OCI-M2 (cell line): Measurements from ENCODE around the gene CDC42SE1.

Experiments used
- DNase-seq: peaks from one replicate; lab custom pipeline; 2025; ENCODE audit not compliant: unreplicated experiment; lab: John Stamatoyannopoulos, UW

The CDC42SE1 gene

DNA sequence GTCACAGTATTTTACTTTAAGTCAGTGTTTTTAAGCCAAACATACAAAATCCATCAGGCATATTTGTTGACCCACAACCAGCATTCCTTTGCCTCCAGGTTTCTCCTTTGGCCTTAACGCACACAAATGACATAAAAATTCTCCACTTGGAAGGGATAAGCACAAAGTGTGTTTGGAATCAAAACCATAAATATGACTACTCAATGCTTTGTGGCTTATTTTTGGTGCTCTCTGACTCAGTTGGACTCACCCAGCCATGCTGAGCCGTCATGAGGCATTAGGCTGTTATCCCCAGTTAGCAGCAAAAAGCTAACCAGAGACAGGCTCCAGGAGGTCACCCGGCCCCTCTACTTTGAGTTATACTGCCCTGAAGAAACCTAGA, 50.2 kb downstream of the CDC42SE1 start:
- DNase-seq, result no peak

DNA sequence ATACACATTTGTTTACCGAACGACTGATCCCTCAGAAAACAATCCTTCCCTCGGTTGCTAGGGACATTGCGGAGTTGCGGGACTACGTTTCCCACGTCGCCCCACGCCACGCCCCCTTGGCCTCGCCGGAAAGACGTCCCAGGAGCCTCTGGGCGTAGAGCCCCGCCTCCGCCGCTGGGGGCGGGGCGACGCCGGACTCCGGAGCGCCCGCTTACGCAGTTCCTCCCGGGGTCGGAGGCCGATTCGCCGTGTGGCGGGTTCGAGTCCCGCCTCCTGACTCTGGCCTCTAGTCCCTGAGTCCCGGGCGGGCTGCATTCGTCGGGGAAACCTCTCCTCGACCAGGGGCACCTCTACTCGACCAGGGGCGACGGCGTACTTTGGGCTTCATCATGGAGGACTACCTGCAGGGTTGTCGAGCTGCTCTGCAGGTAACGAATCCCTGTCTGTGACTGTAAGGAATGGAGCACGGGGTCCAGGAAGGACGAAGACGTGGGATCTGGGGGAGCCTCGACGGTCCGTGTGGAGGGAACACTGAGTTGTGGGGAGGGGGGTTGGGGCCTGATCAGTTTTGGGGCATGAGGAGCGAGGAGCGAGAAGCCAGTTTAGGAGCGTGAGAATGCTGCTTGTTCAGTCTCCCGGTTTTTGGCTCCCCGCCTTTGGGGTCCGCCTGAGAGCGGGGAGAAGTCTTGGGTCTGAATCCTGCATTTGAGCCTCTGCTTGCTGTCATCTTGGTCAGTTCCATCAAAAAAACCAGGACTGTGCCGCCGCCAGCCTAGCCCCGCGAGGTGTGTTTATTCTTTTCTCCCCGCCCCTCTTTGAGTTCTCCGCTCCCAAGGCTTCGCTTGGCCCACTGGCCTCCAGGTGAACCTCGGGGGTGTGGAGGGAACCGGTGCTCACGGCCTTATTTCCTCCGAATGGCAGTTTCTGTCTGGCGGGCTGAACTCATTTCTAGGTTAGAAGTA, 50.9 kb downstream of the CDC42SE1 start, which contains the start of gene PRUNE1:
Gene PRUNE1 (plus strand): TSS at position 206 of the 962 bp plus-strand sequence. CDS start 184 bp downstream, at position 390.
- DNase-seq, result peak; percentile 65

DNA sequence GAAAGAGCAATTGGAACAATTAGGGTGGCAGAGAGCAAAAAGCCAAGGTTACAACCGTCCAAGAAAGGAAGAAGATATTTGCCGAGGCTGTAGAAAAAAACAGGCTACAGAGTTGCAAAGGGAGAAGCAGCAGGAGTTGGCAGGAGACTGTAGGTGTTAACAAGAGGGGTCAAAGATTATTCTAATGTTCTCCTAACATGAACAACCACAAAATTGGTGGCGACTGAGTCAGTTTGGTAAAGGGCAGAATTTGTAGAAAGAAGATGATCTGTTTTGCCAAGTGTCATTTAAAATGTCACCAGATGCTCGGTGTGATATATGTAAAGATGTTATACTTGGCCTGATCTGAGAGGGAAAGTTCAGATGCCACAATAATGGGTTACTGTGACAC, 51.6 kb downstream of the CDC42SE1 start:
- no peak for DNase-seq

DNA sequence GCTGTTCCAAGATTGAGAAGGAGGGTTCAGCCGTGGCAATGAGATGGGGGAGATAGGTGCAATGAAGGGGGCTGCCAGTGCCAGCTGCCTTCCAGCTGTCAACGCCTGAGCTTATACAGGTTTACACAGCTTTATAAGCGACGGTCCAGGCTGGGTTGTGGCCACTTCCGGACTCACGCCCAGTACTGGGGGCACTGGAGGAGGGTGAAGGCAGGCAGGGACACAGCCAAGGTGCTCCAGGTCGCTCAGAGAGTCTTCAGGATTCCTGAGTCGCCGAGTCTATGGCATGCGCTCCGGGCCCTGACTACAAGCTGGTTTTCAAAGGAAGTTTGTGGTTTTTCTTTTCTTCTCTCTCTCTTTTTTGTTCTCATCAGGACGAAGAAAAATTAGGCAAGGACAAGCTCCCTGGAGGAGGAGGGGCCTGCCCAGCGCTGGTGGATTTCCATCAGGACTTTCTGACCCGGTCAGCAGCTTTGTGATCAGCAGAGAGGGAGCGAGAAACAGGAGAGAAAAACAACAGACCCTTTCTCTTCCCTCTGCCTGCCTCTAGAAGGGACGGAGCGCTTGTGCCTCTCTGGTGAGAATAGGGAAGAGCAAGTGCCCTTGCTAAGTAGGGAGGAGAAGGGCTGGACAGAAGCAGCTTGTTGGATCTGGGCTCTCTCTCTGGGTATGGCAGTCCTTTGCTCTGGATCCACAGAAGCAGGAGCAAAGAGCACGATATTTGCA, 52.9 kb downstream of the CDC42SE1 start, which contains the start of gene MINDY1:
Gene MINDY1 (minus strand): TSS at position 576 of the 726 bp plus-strand sequence. CDS start 4,285 bp downstream, outside the sequence.
- DNase-seq, result no peak

DNA sequence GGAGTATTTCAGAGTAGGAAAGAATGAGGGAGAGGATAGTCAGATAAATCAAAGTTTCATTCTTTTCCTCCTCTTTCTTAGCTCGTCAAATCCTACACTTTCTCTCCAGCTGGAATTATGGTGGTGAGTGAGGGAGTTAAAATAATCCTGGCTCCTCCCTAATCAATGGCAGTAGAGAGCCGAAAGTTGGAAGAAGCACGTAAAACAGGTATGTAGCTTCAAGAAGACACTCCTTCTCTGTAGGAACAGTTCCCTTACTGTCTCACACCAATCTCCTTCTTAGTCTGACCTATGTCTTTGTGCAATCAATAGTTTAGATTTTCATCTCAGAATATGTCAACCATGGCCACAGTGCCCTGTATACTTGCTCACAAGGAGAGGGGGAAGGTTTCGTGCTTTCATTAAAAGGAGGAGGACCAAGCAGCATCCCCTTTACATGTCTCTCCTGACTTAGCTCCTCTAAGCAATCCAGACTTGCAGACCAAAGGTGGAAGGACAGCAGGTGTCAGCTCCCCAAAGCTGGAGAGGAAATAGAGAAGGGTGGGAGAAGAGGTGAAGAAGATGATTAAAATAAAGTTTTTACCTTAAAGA, 53.6 kb downstream of the CDC42SE1 start:
- no peak for DNase-seq

DNA sequence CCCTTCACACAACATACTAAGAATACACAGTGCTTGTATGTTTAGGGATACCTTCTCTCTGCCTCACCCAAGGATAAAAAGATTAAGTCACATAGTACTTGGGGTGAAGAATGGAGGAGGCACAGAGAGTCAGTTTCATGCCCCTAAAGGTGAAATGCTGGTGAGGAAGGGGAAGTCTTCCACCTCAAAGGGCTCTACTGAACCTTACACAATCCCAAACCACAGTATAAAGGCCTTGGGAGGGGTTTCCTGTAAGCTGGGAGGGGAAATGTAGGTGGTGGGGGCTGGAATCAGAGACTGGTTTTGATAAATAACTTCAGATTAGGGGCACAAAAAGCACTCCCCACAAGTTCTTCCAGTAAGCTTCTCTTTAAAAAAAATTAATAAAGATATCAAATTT, 56.2 kb downstream of the CDC42SE1 start:
- no peak for DNase-seq

DNA sequence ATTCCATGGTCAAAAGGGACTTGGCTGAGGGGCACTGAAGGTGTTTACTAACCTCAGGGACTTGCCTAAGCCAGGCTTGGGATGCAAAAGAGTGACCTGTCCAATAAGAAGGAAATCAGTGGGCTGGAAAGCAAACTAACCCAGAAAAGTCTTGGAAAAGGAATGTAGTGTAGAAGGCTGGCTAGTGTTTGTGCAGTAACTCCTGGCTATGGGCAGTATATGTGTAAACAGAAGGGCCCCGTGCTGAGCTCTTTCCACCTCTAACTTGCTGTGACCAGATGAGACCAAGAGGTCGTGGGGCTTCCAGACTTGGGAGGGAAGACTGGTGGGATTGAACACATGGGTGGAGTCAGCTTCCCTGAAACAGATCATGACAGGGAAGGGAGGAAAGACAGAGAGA, 56.8 kb downstream of the CDC42SE1 start:
- no peak for DNase-seq

DNA sequence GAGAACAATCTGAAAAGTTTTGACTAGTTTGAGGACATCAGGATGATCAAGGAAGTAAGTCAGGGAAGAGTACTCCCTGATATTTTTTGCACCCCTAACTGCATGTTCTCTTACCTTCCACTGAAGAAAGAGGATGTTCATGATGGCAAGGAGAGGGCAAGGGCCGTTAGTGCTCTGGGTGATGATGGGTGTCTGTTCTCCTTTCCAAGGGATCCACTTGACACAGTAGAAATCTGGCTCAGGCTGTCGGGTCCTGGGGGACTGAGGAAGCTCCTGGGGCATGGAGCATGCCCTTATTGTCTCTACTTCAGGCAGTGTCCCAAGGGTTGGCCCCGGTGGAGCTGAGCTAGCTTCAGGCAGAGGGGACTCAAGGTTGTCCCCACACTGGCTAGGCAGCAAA, 57.4 kb downstream of the CDC42SE1 start:
- DNase-seq, result no peak

DNA sequence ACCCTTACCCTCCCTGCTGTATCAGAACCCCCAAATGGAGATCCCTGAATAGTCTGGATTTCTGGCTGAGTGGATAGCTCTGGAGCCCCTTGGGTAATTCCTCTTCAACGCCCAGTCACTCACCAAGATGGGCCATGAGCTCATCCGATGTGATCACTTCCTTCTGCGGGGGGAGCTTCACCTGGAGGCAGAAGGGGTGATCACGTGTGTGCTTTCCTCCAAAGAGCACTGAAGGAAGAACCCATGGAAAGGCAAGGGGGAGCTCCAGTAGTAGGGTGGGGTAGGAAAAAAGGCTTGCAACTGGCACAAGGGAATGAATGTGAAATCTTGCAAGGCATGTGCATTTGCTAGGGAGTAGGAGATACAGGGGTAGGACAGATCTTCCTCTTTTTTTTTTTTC, 57.8 kb downstream of the CDC42SE1 start:
- no peak for DNase-seq
